HG03457 (cell line): ENCODE data around the gene GALNT16.
"Not testable (repeated sequence)": the region's sequence is repeated elsewhere in the genome, so short reads cannot be mapped to it uniquely, and the experiment has no call there.

Source experiments
- ATAC-seq: cut with Tn5 transposase; IDR thresholded peaks from one replicate; pipeline ENCODE4 v1.9.1; 2021; ENCODE audit warnings: moderate number of reproducible peaks; ENCODE audit not compliant: unreplicated experiment

GALNT16 gene

DNA sequence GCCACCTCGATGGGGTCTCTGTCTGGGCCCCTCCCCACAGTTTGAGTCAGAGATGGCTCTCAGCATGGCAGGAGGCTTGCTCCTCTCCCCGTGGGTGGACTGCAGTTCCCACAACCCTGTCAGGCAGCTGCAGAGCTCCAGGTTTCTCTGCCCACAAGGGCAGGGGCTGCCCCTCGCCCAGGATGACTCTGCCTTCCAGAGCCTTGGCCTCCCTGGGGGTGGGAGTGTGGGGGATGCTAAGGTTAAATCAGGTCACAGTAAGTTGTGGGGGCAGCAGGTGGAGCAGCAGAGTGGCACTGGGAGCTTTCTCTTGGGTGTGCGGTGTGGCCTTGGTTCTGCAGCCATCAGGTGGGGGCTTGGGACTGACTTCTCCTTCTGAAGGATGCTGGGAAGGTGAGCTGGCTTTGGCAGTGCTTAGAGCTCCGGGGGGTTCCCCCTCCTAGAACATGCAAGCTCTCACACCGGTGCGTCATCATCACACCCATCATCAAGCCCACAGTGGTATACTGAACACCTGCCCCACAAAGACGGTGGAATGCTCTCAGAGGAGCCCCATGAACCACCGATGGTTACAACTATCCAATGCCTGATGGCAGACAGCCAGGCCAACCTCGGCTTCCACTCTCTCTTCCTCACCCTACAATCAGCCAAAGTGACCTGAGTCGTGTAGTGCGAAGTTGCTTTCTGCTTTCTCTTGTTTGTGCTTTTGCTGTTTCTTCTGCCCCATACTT is 98.4 kb downstream of the GALNT16 start:
- no peak for ATAC-seq

GRCh38 chr14:69358966-69359365 is 99.0 kb downstream of the GALNT16 start:
- ATAC-seq = no peak

DNA sequence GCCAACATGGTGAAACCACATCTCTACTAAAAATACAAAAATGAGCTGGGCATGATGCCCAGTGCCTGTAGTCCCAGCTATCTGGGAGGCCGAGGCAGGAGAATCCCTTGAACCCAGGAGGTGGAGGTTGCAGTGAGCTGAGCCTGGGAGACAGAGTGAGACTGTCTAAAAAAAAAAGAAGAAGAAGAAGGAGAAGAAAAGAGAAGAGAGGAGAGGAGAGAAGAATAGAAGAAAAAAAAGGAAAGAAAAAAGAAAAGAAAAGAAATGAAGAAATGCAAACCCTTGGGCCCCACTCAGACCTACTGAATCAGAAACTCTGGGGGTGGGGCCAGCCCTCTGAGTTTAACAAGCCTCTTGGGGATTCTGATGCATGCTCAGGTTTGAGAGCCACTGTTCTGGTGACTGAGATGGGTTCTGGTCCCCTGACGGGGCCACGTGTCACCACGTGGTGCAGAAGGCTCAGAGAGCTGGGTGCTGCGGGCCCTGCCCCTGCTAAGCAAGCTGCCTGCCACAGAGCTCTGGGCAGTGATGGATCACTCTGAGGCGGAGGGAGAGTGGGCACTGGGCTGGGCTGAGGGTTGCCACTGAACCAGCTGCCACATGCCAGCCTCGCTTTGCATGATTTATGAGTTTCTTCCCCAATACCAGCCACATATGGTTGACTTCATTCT is 100.6 kb downstream of the GALNT16 start:
- no peak for ATAC-seq

GRCh38 chr14:69363055-69363454 is 103.1 kb downstream of the GALNT16 start:
- no peak for ATAC-seq

- ATAC-seq = no peak
These were observed 104.0 kb downstream of the GALNT16 start for GRCh38 chr14:69363964-69364363.

DNA sequence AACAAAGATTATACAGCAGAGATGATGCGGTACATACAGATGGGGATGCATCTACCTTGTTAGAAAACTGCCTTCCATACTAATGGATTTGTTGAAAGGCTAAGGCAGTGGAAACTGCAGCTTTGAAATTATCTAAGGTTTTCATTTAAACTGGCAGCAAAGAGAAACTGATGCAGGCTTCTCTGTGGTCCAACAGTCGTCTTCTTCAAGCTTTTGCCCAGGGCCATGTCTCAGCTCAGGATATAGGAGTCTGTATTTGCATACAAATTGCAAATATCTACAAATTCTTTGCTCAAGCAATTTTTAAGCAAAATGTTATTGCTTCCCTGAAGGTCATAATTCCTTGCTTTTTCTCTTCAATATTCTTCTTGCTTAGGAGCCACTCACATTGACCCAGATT is 104.4 kb downstream of the GALNT16 start:
- no peak for ATAC-seq

DNA sequence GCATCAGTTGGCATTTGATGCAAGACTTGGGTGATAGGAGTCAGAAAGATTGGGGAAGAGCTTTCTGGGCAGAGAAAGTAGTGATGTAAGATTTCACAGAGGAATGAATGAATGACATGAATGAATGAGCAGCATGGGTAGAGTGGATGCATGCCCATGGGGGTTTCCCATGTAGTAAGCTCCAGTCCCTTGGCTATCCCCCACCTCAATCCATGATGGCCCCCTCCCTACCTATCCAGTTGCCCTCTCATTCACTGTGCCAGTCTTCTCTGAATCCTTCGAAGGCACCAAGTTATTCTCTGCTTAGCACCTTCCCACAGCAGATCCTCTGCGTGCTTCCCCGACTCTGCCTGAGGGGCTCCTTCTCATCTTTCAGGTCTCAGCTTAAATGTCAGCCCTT is 106.1 kb downstream of the GALNT16 start:
- ATAC-seq = no peak

DNA sequence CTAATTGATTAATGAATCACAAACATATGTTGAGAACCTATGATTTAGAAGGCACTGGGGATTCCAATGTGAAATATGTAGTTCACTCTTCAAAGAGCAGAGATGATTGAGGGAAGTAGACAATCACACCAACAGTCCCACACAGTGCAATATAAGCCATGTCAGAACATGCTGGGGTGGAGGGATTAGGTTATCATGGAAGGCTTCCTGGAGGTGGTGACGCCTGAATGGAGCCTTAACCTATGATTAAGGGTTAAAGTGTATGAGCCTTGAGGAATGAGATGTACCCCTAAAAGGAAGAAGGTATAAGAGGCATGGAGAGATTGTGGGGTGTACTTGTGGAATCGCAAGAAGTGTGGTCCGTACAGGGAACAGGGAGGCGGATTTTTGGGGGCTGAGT is 106.8 kb downstream of the GALNT16 start:
- no peak for ATAC-seq

- ATAC-seq = no peak
These were observed 108.4 kb downstream of the GALNT16 start for GRCh38 chr14:69368381-69368780.

DNA sequence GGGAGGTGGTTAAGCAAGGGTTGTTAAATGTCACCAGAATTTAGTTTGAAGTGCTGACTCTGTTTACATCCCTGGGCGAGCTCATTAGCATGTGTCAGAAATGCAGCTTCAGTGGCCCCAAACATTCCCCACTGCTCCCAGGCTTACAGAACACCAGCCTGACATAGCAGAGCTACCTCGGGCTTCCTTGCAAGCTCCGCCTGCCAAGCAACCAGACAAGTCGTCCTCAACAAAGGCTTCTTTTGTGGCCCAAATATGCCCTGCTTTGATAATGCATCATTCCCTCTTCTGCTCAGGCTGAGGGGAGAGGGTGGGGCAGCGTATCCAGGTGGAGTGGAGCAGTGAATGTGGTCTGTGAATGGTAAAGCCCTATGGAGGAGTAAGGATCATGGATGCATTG is 110.1 kb downstream of the GALNT16 start:
- ATAC-seq = no peak

DNA sequence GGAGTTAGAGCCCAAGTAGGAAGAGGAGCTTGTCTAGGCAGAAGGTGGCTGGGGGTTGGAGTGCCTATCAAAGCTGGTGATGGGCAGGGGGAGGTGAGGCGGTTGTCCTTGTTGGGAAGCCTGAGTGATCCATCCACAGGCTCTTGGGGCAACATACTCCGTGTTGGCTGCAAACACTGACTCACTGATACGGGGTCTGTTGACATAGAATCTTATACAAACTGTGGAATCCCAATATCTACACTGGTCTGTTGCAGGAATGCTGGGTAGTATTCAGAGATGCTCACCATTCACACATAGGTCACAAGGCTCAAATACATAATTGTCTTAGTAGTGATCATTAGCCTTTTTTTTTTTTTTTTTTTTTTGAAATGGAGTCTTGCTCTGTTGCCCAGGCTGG is 112.2 kb downstream of the GALNT16 start:
- ATAC-seq = no peak

GRCh38 chr14:69373104-69373503 is 113.1 kb downstream of the GALNT16 start:
- no peak for ATAC-seq

DNA sequence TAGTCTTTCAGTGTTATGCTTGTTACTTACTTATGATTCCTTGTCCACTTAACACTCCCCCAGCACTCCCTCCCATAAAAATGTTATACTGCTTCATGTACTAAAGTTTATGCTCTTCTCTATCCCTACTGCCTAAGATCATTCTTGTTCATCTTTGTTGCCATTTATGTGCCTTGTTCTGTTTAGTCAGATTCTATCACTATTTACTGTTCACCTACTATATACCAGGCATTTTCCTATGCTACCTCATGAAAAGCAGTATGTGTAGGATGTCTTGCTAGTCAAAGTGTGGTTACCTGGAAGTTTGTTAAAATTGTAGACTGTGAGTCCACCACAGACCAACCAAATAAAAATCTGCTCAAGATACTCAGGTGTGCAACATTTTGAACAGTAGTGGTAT is 114.3 kb downstream of the GALNT16 start:
- no peak for ATAC-seq

- ATAC-seq = no peak
These were observed 115.2 kb downstream of the GALNT16 start for GRCh38 chr14:69375182-69375581.

DNA sequence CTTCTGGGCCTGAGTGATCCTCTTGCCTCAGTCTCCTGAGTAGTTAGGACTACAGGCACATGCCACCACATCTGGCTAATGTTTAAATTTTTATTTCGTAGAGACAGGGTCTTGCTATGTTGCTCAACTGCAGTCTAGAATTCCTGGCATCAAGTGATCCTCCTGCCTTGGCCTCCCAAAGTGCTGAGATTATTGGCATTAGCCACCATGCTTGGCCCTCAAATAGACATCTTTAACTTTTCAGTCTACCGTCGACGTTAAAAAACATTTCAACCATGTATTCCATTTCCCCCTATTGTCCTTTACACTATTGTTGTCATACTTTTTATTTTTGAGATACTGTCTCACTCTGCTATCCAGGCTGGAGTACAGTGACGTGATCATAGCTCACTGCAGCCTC is 115.8 kb downstream of the GALNT16 start:
- no peak for ATAC-seq

DNA sequence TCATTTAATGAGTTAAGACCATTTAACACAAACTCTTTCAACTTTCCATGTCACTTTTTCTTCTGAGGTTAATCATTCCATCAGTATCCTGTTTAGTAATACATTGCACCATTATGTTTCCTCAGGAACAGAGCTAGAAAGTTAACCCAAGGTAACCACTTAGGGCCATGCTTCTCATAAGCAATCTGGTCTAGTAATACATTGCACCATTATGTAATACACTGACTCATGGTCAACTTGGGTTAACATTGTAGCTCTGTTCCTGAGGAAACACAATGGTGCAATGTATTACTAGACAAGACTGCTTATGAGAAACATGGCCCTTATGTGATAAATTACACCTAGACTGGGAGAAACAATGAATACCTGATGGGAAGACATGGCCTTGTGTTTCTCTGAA is 116.5 kb downstream of the GALNT16 start:
- ATAC-seq = no peak

DNA sequence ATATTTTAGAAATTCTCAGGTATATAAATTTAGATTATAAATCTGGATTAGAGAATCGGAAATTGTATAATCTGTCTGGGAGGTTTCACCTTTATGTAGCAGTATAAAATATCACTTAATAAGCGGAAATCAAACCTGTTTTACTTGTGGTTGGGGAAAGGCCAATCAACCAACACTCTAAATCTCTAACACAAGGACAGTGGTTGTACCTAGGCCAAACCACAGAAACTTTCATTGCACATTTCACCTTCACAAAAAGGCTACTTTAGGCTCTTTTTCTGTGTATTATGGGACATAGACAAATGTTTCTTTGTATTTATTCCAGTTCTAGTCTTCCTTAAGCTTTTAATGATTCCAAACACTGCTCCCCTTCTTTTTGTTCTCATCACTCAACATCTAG is 118.3 kb downstream of the GALNT16 start:
- ATAC-seq = no peak

DNA sequence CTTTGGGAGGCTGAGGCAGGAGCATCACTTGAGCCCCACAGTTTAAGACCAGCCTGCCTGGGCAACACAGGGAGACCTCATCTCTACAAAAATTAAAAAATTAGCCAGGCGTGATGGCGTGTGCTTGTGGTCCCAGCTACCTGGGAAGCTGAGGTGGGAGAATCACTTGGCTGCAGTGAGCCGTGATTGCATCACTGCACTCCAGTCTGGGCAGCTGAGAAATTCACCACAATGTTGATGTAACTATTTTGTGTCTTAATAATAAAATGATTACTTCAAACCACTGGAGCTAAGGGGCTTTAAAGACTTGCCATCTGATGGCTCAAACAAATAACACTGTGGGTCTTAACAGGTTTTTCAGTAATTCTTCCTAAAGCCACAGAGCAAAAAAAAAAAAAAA is 127.4 kb downstream of the GALNT16 start:
- ATAC-seq = no peak

DNA sequence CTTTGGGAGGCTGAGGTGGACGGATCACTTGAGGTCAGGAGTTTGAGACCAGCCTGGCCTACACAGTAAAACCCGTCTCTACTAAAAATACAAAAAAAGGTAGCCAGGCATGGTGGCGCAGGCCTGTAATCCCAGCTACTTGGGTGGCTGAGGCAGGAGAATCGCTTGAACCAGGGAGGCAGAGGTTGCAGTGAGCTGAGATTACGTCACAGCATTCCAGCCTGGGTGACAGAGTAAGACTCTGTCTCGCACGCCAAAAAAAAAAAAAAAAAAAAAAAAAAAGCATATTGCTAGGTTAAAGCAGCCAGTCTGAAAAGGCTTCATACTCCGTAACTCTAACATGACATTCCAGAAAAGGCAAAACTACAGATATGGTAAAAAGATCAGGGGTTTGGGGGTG is 131.4 kb downstream of the GALNT16 start:
- not testable (repeated sequence) for ATAC-seq

DNA sequence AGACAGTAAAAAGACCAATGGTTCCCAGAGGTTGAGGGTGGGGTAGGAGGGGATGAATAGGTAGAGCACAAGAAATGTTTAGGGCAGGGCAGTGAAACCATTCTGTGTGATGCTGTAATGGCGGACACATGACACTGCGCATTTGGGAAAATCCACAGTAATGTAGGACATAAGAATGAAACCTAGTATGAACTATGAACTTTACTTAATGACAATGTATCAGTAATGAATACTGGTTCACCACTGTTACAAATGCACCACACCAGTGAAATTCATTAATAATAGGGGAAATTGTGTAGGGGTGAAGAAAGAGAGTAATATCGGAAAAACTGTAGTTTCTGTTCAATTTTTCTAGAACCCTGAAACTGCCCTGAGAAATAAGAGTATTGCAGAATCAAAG is 132.5 kb downstream of the GALNT16 start:
- no peak for ATAC-seq

GRCh38 chr14:69395929-69396328 is 136.0 kb downstream of the GALNT16 start:
- no peak for ATAC-seq

GRCh38 chr14:69398053-69398817 is 138.3 kb downstream of the GALNT16 start, which contains the start of the genes ERH and SLC39A9:
TSS of gene ERH (minus strand) at chr14:69398299. CDS start at chr14:69398233, 66 bp downstream.
TSS of gene SLC39A9 (plus strand) at chr14:69398692. CDS start at chr14:69399370, 678 bp downstream.
- ATAC-seq = peak; percentile 77
